ENCODE measurements around the gene ARSI. TPM values are rescaled to one million over a fixed set of nuclear protein-coding genes. Genes with fewer than 3 reads are reported as not detected.
"Not testable (repeated sequence)": the region's sequence is repeated elsewhere in the genome, so short reads cannot be mapped to it uniquely, and the experiment has no call there.

The ARSI gene
- total and polyA plus RNA-seq, 2 donors (not counting 3 experiments of a cell fraction or from before 2014, with no cell fraction given), result 0.17 to 0.20 TPM

- FAIRE-seq, result no peak
- intact Hi-C loops (cut with micrococcal nuclease) (no loop called here), dilution Hi-C loops (cut with MboI; ENCODE audit: extremely low pct_ligation_motif_present, low sequenced_read_pairs) (no loop called here)
- Histone ChIP-seq H4K20me1 (replicated peaks; ENCODE audit: control insufficient read depth, extremely low read depth, insufficient read depth, low read length) (no peaks in the 10 kb centered on the region), H2AFZ (ENCODE audit: low read depth, low read length) (no peak overlapping the region), H3K4me2 (ENCODE audit: insufficient read depth, low read length) (no peak overlapping the region), H3K4me1 (ENCODE audit: control insufficient read depth, extremely low read depth, insufficient read depth, low read length) (no peaks in the 10 kb centered on the region), H3K27me3 (ENCODE audit: control insufficient read depth in 2 of 2, insufficient read depth in 2 of 2, low read length in 2 of 2) (no peaks in the 10 kb centered on the region), H3K9me3 (replicated peaks; ENCODE audit: control insufficient read depth, insufficient read depth, low read length) (no peaks in the 10 kb centered on the region), H3K9me1 (replicated peaks; ENCODE audit: control insufficient read depth, extremely low read depth, insufficient read depth, low read length) (no peaks in the 10 kb centered on the region), H3K4me3 (replicated peaks in 1 of 3; ENCODE audit: insufficient read depth in 1 of 3, low read depth in 1 of 3, low read length in 3 of 3) (no peak overlapping the region), H3K79me2 (ENCODE audit: control insufficient read depth, insufficient read depth, low read length) (no peaks in the 10 kb centered on the region), H3K36me3 (ENCODE audit: control insufficient read depth in 2 of 2, extremely low read depth in 1 of 2, insufficient read depth in 2 of 2, low read length in 2 of 2) (no peaks in the 10 kb centered on the region), H3K27ac (ENCODE audit: insufficient read depth, low read depth, low read length) (no peak overlapping the region), H3K9ac (replicated peaks; ENCODE audit: extremely low read depth, insufficient read depth, low read length) (no peak overlapping the region)
- DNase-seq (ENCODE audit: low read depth, low spot score), result no peak
- ChIA-PET CTCF (no interaction called here), POLR2A (no interaction called here)
- TF ChIP-seq MYC (IDR thresholded peaks at IDR 0.05; ENCODE audit: low read depth, low read length) (no peak), GATA2 (IDR thresholded peaks at IDR 0.05; ENCODE audit: insufficient read depth, insufficient read length, low read depth, low read length) (no peak), POLR2AphosphoS5 (IDR thresholded peaks at IDR 0.05; ENCODE audit: insufficient read depth, low read depth, low read length) (no peak), EZH2 (IDR thresholded peaks at IDR 0.05; ENCODE audit: borderline replicate concordance, low read depth, low read length, severe bottlenecking) (no peak), JUN (IDR thresholded peaks at IDR 0.05; ENCODE audit: borderline replicate concordance, insufficient read depth, insufficient read length, low read depth) (no peak), FOS (IDR thresholded peaks at IDR 0.05; ENCODE audit: borderline replicate concordance, insufficient read depth, low read length) (no peak), CTCF (IDR thresholded peaks at IDR 0.05; ENCODE audit: extremely low read depth in 1 of 2, insufficient read depth in 1 of 2, low read depth in 1 of 2, low read length in 2 of 2) (no peak), MAX (IDR thresholded peaks at IDR 0.05; ENCODE audit: insufficient read depth, insufficient read length) (no peak), POLR2A (IDR thresholded peaks at IDR 0.05; ENCODE audit: low read depth, low read length) (no peak)
- no TSS peak for BruUV-seq (replicated peaks)
Measured at GRCh38 chr5:150248946-150249345, 53.8 kb downstream of the ARSI start.

GRCh38 chr5:150248493-150248892, 54.2 kb downstream of the ARSI start:
- H3K79me2 ChIP-seq (ENCODE audit: control insufficient read depth, insufficient read depth, low read length); H3K4me1 ChIP-seq (ENCODE audit: control insufficient read depth, extremely low read depth, insufficient read depth, low read length); FAIRE-seq; H4K20me1 ChIP-seq (replicated peaks; ENCODE audit: control insufficient read depth, extremely low read depth, insufficient read depth, low read length); H3K4me2 ChIP-seq (ENCODE audit: insufficient read depth, low read length); CTCF ChIA-PET; H3K9me1 ChIP-seq (replicated peaks; ENCODE audit: control insufficient read depth, extremely low read depth, insufficient read depth, low read length); BruUV-seq (replicated peaks); H3K27me3 ChIP-seq (ENCODE audit: control insufficient read depth in 2 of 2, insufficient read depth in 2 of 2, low read length in 2 of 2); dilution Hi-C loops (cut with MboI; ENCODE audit: extremely low pct_ligation_motif_present, low sequenced_read_pairs); H3K27ac ChIP-seq (ENCODE audit: insufficient read depth, low read depth, low read length); H3K36me3 ChIP-seq (ENCODE audit: control insufficient read depth in 2 of 2, extremely low read depth in 1 of 2, insufficient read depth in 2 of 2, low read length in 2 of 2); DNase-seq (ENCODE audit: low read depth, low spot score); H3K9me3 ChIP-seq (replicated peaks; ENCODE audit: control insufficient read depth, insufficient read depth, low read length); POLR2A ChIA-PET; H3K4me3 ChIP-seq (replicated peaks in 1 of 3; ENCODE audit: insufficient read depth in 1 of 3, low read depth in 1 of 3, low read length in 3 of 3); H2AFZ ChIP-seq (ENCODE audit: low read depth, low read length); intact Hi-C loops (cut with micrococcal nuclease); H3K9ac ChIP-seq (replicated peaks; ENCODE audit: extremely low read depth, insufficient read depth, low read length): not testable (repeated sequence)

Measured in endothelial cell of umbilical vein (primary cell).